CD4-positive, alpha-beta T cell treated with Interleukin-12 subunit alpha and Interleukin-12 subunit beta, for 1 hour (primary cell): Measurements from ENCODE around the gene SYNGR1.

Experiments used
- DNase-seq: peaks from one replicate; pipeline ENCODE4 v3.0.0-alpha.2; 2020

Gene SYNGR1

GRCh38 chr22:39349967-39350726 lies at the start of gene SYNGR1:
Gene SYNGR1, plus strand, starts transcription at chr22:39349991. Its CDS starts 20 bp downstream, at chr22:39350011.
- no peak for DNase-seq

DNA sequence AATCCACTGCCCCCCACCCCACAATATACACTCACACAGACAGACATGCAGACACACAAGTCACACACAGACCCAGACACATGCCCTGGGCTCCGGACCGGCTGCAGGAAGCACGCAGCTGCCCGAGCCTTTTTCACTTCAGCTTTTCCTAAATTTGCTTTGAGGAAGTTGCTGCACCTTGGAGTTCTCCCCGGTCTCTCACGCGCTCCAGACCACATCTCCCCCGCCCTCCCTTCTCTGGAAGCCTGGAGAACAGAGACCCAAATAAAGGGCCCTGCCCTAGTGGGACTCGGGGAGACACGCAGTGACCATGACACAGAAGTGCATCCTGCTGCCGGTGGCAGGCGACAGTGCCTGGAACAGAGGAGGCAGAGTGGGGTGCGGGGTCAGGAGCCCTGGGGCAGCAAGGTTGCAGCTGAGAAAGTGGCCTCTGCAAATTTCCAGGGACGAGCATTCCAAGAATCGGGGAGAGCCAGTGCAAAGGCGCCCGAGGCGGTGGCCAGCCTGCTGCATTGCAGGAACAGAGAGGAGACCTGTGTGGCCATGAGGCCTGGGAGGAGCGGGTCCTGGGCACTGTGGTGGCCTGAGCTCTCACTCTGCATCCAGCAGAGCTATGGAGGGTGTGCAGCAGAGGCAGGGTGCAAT lies 49.5 kb upstream of the SYNGR1 start:
- DNase-seq, result no peak

DNA sequence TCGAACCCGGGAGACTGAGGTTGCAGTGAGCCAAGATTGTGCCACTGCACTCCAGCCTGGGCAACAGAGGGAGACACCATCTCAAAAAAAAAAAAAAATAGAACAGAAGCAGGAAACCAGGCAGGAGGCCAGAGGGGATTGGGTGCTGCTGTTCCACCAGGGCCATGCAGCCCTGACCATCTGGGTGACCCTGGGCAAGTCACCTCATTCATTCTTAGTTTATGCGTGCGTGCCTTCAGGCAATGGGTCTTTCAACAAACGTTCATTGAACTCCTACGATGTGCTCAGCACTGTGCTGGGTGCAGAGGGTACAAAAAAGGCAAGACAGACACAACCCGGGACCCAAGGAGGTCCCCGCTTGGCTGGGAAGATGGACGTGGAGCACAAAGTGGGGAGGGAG lies 48.7 kb upstream of the SYNGR1 start:
- no peak for DNase-seq

GRCh38 chr22:39301926-39302325 lies 47.9 kb upstream of the SYNGR1 start:
- no peak for DNase-seq

GRCh38 chr22:39302431-39302960 lies 47.3 kb upstream of the SYNGR1 start:
- DNase-seq, result no peak

GRCh38 chr22:39303358-39303757 lies 46.4 kb upstream of the SYNGR1 start:
- no peak for DNase-seq

DNA sequence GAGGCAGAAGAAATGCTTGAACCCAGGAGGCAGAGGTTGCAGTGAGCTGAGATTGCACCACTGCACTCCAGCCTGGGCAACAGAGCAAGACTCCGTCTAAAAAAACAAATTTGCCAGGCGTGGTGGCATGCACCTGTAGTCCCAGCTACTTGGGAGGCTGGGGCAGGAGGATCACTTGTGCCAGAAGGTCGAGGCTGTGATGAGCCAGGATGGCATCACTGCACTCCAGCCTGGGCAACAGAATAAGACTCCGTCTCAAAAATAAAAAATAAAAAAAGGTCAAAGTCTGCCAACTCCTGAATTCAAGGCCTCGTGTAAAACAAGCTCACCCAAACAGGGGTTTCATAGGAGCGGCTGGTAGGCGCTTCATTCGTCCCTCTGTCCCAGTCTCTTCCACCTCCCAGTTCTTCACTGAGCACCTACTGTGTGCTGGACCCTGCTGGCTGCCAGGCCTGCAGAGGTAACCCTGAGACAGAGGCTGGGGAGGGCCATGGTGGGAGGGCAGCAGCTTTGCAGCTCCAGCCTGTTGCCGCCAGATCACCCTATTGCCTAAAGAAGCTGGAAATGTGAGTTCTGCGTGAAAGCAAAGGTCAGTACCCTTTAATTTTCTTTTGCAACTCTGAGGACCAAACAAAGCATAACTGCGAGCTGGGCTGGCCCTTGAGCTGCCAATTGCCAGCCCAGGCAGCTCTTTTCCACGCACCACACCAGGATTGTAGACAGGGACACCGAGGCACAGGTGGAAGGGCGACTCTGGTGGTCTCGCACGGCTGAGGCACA lies 45.7 kb upstream of the SYNGR1 start:
- DNase-seq, result no peak

DNA sequence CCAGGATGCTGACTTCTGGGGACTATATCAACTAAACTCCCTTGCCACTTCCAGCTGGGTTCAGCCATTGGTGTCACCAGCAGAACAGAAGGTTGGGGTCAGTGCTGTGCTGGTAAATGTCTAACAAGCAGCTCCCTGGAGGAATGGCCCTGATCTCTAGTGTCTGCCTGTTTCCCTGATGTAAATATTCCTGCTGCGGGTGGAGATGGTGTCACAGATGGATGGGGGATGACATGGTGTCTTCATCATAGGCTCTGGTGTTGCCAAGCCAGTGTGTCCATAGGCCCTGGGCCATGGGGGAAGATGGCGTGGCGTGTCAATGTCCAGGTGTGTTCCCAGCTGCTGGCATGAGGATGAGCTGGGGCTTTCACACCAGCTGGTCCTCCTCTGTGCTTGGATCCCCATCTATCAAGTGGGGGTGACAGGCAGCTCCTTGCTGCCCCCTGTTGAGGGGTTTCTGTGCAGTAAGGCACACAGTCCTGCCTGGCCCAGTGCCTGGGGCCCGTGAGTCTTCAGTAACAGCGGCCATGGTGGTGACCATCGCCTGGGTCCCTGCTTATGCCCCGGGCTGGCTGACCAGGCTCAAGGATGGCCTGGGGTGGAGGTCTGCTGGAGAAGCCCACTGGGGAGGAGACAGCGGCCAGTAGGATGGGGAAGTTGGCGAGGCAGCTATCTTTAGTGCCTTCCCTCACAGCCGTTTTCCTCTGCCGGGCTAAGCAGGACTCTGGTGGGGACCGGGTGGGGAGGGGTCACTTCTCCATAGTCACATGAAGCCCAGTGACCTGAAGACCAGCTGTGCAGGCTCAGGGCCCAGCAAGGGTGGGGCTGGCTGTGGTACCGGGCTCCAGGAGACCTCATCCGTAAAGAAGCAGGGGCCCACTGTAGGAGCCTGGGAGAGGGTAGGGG lies 43.1 kb upstream of the SYNGR1 start:
- DNase-seq, result peak; percentile 65

DNA sequence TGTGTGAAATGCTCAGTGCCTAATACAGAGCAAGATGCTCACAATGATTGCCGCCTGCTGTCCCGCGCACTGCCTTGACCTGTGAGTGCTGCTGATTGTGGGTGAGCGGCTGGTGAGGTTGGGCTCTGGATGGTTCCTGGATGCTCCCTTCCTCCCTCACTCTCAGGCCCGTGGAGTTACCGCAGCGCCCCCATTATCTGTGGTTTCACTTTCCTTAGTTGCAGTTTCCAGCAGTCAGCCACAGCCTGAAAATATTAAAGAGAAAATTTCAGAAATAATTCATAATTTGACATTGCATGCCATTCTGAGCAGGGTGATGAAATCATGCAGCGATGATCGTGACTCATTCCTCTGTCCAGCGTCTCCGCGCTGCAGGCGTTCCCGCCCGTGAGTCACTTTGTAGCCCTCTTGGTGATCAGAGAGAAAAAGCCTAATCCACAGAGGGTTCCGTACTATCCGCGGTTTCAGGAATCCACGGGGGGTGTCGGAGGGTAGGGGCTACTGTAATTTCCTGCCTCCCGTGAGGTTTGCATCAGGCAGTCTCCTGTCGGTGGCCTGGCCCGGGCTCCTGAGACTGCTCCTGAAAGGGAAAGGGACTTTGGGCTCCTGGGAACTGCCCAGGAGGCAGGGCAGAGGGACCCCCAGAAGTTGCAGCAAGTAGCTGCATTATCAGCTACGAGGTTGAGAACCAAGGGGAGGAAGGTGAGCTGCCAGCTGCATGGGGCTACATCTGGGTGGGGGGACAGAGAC lies 41.0 kb upstream of the SYNGR1 start:
- DNase-seq, result peak; percentile 20

DNA sequence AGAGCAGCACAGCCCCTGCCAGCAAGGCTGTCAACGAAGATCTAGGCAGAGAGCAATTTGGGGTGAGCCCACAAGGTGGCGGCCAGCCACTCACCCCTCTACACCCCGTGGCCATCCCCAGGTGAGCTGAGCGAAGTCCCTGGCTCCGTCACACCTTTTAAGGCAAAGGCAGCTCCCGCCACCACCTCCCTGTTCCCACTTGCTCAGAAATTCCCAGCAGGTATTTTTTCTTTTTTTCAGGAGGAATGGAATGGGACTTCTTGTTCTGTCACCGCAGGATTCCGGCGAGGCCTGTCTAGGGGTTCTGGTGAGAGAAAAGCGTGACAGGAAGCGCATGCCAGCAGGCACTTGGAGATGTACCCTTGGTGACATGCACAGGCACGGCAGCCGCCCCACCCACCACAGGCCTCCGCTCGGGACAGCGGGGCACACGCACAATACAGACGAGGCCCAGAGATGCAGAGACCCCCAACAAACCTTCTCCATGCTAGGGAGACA lies 40.4 kb upstream of the SYNGR1 start:
- no peak for DNase-seq

DNA sequence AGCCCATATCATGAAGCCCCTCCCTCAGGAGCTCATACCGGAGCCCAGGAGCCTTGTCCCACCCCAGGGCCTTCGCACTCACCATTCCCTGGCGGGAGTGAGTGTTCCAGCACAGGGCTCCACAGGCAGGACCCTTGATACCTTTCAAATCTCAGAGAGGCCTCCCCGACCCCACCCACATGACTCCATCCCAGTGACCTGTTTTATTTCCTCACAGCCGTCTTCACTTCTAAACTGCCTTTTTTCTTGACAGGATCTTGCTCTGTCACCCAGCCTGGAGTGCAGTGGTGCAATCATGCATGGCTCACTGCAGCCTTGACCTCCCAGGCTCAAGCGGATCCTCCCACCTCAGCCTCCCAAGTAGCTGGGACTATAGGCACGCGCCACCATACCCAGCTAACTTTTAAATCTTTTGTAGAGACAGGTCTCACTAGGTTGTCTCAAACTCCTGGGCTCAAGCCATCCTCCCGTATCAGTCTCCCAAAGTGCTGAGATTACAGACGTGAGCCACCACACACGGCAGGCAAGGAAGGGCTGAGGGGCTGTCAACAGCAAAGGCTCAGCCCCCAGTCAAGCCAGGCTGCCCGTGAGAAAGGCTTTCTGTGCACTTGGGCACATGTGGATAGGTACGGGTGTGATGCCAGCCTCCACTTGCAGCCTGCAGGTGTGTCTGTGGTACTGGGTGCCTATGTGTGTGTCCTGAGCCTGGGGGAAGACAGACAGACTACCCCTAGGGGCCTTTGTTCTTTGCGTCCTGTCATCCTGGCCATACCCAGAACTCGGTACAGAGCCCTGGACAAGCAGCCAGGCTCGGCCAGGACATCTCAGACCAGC lies 39.7 kb upstream of the SYNGR1 start:
- DNase-seq, result no peak

GRCh38 chr22:39311592-39312400 lies 38.0 kb upstream of the SYNGR1 start:
- no peak for DNase-seq

GRCh38 chr22:39312410-39312809 lies 37.4 kb upstream of the SYNGR1 start:
- no peak for DNase-seq

DNA sequence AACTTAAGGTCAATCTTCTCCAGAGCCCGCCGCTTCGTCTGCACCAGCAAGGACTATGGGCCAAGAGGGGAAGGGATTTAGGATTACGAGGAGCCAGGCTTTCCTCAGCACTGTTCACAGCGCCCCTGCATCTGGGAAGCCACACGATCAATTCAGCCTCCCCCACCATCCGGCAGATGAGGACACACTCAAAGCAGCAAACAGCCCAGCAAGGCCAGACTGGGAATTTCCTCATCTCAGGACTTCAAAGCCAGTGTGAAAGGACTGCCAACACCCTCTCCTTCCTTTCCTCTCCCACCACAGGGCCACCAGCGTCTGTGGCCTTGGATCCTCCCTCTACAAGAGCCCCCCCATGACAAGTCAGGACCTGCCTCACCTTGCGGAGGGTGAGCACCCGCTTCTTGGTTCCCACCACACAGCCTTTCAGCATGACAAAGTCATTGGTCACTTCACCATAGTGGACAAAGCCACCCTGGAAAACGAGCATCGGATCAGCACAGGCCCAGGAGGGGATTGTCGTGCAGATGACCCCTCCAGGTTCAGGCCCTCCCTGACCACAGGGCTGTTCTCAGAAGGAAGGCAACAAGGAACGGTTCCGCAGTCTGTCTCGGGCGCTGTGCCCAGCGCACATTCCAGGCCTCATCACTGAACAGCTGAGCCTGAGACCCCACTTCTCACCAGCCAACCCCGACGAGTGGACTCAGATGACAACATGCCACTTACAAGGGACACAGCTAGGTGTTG lies 36.4 kb upstream of the SYNGR1 start:
- no peak for DNase-seq

- DNase-seq, result no peak
Measured at GRCh38 chr22:39314251-39314971, 35.4 kb upstream of the SYNGR1 start.

GRCh38 chr22:39315389-39315788 lies 34.4 kb upstream of the SYNGR1 start:
- no peak for DNase-seq

DNA sequence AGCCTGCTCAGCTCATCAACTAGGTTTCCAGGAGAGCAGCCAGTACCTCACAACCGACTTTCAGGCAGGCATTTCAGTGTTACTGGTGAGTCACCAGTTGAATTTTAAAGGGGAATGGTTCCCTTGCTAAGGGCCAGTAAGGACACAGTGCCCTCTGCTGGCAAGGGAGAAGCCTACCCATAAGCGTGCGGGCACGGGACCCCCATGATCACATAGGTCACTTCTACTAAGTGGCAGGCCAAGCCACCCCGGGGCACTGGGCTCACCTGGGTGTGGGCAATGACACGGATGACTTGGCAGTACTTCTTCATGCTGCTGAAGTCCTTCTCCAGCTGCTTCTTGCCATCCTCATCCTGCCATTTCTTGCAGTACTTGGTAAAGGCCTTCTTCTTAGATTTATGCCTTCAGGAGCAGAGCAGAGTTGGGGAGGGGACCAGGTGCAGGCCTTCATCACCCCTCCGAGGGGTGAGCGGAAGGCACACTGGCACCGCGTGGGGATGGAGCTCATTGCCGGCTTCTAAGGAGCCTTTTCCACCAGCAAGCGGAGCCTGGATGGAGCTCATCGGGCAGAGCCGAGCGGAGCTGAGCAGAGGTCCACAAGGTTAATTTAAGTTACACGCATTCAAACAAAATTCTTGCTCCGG lies 33.2 kb upstream of the SYNGR1 start:
- DNase-seq, result peak; percentile 83
